ENCODE results near the gene PCP2.

PCP2 gene

DNA sequence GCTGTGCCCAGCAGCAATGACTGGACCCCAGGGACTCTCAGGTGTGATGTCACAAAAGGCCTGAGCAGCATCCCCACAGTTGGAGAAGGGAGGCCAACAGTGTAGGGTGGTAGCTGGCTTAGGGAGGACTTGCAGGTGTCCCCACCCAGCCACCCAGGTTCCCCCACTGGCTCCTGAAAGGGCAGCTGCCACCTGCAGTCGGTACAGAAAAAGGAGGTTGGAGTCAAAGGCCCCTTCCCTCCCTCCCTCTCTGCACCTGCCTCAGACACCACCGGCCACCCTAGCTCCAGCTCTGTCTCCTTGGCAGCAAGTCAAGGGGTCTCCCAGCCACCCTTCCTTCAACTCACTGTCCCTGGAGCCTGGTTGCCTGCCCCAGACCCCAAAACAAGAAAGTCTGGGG is at the start of gene PCP2:
Gene PCP2, minus strand, starts transcription at position 22 of the 400 bp plus-strand sequence. CDS start 262 bp downstream, outside the sequence.
- no peak for DNase-seq

DNA sequence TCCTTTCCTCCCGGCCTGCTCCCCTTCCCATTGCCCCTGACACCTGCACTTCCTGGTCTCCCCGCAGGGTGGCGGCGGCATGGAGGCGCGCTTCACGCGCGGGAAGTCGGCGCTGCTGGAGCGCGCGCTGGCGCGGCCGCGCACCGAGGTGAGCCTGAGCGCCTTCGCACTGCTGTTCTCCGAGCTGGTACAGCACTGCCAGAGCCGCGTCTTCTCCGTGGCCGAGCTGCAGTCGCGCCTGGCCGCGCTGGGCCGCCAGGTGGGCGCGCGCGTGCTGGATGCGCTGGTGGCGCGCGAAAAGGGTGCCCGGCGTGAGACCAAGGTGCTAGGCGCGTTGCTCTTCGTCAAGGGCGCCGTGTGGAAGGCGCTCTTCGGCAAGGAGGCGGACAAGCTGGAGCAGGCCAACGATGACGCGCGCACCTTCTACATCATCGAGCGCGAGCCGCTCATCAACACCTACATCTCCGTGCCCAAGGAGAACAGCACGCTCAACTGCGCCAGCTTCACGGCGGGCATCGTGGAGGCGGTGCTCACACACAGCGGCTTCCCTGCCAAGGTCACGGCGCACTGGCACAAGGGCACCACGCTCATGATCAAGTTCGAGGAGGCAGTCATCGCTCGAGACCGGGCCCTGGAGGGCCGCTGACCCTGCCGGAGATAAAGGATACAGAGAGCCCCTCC is 48.8 kb upstream of the PCP2 start:
- DNase-seq: no peak

DNA sequence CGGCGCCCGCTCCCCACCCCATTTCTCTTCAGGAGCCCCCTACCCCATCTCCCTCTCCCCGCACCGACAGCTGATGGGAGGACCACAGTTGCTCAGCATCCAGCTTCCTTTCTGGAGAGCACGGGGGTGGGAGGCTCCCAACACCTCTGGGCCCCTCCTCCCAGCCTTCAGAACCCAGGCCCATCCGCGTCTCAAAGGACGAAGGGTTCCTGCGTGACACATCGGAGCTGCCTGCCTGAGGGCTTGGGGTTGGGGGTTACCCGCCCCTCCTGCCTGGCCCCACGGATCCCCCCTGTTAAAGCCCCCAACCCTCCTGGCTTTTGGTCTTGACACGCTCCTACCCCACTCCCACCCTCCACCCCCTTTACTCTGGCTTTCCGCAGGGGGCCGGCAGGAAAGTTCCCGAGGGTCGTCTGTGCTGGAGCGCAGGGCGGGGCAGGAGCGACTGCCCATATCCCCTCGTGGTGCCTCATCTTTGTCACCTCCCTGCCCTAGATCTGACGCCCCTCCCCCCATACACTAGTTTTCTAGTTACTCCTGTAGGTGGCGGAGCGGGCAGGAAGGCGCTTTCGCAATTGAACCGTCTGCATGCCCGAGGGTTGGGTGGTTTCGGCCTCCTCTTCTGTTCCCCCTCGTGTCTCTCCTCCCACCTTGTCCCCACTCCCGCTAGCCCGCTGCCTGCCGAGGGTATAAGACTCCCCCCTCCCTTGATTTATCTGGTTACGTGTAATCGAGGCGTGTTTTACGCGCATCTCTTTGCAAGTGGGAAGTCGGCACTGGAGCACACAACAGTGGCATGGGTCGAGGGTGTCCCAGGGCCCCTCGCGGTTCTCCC is 48.0 kb upstream of the PCP2 start:
- peak; percentile 5 for DNase-seq

DNA sequence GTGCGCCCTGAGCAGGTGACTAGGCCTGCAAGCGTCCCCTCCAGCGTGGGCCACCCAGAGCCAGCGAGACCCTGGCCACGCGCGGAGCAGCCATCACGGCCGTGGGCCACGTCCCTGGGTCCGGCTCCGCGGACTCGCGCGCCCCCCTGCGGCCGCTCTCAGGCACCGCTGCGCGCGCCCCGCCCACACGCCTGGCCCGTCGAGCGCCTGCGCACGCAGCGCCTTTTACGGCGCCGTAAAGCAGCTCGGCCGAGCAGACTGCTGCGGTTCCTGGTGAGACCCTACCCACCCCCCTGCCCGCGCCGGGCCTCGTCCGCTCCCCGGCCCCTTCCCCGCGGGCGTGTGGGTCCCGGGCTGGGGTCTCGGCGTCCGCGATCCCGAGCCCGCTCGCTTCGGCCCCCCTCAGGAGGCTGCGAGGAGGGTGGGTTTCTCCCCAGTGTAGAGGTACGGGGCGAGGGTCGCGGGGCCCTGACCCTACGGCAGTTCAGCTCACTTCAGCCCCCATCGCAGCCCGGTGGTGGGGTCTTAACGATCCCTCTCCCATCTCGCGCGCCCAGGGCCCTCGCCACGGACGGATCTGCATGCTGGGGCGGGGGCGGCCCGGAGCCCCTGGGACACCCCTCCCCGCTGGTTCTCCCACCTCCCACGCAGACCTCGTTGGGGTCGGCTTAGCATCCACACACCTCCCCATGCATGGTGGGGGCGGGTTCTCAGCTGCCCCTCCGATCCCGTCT is 47.3 kb upstream of the PCP2 start, which contains the start of gene TRAPPC5:
Gene TRAPPC5, plus strand, starts transcription at position 228 of the 734 bp plus-strand sequence. CDS start 1,421 bp downstream, outside the sequence.
- DNase-seq: peak; percentile 23

DNA sequence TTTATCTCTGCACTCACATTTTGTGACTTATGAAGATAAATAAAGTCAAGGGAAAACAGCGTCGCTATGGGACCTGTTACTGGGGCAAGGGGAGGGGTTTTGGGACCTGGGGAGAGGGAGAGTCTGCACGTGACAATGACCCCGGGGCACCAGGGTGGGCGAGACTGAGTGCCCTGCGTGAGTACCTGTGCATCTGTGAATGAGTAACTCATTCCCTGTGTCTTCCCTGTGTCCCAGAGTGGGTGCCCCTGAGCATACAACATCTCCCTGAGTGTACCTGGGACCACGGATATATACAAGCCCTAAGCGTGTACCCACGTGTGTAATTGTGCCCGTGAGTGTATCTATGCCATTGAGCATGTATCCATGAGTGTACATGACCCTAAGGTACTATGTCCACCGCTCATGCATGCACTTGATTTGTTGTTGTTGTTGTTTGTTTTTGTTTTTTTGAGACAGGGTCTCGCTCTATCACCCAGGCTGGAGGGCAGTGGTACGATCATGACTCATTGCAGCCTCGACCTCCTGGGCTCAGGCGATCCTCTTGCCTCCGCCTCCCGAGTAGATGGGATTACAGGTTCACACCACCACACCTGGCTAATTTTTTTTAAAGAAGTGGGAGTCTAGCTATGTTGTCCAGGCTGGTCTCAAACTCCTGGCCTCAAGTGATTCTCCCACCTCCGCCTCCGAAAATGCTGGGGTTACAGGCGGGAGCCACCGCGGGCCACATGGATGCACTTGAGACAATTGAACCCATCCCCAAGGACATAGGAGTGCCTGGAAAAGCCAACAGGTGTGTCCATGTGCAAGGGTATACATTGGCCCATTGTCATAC is 46.5 kb upstream of the PCP2 start:
- DNase-seq: no peak

DNA sequence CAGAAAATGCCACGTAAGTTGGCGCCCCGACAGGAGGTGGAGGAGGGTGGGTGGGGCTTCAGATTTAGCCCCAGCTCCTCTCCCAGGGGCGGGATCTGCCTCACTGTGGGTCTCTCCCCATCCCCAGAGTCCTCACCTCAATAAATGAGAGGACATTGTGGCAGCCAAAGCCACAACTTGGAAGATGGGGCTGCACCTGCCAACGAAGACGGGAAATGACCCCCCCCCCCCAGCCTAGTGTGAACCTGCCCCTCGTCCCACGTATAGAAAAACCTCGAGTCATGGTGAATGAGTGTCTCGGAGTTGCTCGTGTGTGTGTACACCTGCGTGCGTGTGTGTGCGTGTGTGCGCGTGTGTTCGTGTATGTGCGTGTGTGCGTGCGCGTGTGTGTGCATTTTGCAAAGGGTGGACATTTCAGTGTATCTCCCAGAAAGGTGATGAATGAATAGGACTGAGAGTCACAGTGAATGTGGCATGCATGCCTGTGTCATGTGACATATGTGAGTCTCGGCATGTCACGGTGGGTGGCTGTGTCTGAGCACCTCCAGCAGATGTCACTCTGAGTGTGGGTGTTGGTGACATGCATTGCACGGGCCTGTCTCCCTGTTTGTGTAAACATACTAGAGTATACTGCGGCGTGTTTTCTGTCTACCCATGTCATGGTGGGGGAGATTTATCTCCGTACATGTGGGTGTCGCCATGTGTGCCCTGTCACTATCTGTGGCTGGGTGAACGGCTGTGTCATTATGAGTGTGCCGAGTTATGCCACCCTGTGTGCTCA is 45.6 kb upstream of the PCP2 start:
- DNase-seq: no peak

DNA sequence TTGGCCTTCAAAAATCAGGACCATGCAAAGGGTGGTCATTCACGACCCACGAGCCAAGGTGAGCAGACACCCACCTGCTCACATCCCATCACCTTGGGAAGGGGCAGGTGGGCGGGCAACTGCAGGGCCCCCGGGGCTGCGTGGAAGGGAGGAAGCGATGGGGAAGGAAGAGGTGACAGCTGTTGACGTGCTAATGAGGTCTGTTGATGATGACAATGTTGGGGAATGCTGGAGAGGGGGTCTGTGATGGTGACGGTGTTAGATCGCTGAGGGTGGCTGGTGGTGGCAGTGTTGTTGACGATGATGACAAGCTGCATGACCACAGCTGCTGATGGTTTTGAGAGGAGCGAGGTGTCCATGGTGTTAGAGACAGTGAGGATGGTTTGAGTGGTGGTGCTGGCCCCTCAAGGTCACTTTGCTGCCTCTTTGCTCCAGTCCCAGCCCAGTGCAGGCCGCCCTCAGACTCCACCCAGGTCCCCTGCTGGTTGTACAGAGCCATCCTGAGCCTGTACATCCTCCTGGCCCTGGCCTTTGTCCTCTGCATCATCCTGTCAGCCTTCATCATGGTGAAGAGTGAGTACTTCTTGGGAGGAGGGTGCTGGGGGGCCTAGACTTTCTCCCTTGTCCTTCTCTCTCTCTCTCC is 44.3 kb upstream of the PCP2 start:
- no peak for DNase-seq

DNA sequence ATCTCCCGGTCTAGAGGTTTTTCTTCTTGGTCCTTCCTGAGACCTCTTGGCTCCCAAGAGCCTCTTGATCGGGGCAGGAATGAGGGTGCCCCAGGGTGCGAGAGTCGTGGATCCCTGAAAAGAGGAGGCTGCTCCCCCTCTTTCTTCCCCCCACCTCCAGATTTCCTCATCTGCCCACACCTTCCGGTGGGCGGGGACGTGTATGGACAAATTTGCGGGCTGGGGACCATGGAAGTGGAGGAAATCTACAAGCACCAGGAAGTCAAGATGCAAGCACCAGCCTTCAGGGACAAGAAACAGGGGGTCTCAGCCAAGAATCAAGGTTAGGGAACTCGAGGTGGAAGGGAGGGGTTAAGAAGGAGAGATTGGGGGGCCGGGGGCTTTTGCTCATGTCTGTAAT is 43.3 kb upstream of the PCP2 start, which contains the start of gene MCEMP1:
Gene MCEMP1, plus strand, starts transcription at position 237 of the 400 bp plus-strand sequence. Its CDS starts 31 bp downstream, at position 268.
- DNase-seq: no peak

DNA sequence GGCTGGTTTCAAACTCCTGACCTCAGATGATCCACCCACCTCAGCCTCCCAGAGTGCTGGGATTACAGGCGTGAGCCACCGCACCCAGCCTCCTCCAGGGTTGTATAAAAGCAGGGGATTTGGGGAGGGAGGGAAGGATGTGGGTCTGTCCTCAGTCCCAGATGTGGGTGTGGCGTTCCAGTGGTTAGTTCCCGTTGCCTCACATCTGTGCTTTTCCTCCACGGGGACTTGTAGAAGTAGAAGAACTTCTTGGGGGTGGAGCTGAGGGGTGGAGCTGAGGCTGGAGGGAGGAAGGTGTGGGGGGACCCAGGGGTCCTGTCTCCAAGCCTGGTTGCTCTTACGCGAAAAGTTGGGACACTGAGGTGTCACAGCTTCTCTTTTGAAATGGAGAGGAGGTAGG is 42.9 kb upstream of the PCP2 start:
- DNase-seq: no peak

DNA sequence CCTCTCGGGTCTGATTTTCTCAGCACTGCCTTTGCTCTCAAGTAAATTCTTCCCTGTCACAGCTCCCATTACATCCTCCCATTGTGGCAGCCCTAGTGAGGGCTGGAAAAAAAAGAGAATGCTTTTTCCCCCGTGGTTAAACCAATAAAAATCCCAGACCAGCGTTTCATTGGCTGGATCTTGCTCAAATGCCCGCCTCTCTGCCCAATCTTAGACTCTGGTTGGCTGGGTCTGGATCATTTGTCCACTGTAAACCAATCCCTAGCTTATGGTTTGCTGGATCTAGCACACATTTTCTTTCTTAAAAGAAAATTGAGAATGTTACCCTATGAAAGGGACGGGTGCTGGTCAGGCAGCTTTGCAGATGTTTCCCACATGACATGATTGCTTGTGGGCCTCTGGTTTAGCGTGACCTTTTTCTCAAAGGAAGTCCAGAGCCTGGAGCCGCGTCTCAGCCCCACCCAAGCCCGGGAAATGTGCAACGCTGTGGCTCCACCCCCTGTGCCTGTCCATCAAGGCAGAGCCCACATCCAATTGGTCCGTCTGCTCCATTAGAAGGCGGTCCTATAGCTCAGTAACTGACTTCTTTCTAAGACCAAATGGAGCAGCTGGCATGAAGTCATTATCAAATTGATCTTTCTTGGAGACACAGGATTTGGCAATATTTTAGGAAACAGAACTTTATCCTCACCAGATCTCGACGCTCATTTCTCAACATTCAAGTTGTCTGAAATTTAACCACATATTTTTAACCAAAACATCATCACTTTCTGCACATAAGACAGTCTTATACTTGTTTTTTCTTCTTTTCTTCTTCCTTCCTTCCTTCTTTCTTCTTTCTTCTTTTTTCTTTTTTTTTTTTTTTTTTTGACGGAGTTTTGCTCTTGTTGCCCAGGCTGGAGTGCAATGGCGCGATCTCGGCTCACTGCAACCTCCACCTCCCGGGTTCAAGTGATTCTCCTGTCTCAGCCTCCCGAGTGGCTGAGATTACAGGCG is 40.8 kb upstream of the PCP2 start:
- peak; percentile 10 for DNase-seq

DNA sequence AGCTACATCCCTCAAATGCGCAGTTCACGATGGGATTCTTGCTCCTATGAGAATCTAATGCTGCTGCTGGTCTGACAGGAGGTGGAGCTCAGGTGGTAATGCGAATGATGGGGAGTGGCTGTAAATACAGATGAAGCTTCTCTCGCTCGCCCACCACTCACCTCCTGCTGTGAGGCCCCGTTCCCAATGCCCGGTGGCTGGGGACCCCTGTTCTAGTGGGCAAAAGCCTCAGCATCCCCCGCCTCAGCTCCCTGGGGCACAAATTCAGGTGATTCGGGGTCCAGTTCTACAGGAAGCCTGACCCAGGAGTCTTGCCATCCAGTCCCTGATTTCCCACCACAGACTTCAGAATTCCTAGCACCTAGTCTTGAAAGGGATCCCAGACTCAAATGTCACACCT is 39.0 kb upstream of the PCP2 start:
- no peak for DNase-seq

DNA sequence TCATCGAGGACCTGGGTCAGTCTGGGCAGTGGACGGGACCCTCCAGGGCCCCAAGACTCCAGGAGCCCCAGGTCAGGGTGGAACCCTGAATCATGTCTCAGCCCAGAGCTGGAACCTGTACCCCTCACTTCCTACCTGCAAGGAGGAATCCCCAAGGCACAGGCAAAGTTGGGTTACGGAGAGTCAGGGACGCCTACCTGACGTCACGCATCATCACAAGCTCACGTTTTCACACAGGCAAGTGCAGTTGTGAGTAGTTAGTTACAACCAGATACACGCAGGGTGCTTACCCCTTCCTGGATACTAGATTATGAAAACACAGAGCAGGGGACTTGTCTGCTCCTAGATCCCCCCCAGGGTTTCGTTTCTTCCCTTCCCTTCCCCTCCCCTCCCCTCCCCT is 37.3 kb upstream of the PCP2 start:
- no peak for DNase-seq

DNA sequence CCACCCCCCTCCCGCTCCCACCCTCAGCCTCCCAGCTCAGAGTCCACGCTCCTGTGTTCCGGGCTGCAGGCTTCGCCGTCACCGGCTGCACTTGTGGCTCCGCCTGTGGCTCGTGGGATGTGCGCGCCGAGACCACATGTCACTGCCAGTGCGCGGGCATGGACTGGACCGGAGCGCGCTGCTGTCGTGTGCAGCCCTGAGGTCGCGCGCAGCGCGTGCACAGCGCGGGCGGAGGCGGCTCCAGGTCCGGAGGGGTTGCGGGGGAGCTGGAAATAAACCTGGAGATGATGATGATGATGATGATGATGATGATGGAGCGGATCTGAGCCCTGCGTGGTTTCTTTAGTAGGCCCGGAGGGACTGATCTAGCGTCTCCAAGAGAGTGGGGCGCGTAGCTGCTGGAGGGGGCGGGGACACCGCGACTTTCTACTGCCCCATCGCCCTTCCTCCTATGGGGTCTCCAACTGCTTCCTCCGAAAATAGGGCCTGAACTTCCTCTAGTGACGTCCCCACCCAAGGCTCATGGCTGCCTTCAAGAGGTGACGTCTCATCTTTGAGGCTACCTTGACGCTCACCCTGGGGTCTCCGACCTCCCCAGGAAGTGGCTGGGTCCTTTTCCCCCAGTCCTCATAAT is 36.7 kb upstream of the PCP2 start:
- DNase-seq: no peak

DNA sequence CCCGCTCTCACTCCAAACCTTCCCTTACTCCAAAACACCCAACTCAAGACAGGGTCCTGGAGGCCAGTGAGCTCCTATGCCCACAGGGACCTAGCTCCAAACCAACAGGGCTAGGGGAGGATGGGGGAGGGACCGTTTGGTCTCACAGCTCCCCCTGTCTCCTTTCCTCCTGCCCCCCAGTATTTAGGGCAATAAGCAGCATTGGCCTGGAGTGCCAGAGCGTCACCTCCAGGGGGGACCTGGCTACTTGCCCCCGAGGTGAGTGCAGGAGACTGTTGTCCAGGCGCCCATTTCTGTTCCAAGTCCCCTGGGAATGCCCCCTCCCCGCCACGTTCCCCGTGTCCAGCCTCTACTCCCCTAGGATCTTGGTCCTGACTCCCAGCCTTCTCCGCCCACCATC is 36.1 kb upstream of the PCP2 start:
- DNase-seq: no peak

DNA sequence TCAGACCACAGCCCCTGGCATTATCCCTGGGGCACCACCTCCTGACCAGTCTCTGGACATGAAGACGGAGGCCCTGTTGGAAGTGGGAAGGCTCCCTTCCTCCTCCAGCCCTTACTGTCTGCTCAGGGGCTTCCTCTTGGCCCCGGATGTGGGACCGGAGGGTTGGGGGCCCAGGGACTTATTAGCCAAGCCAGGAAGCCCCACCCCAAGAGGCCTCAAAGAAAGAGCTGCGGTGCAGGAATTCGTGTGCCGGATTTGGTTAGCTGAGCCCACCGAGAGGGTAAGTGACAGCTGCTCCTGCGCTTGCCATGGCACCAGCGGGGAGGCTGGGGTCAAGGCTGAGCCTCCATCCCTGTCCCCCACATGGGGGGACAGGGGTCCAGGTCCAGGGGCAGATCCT is 35.3 kb upstream of the PCP2 start, which contains the start of gene RETN:
Gene RETN, plus strand, starts transcription at position 208 of the 400 bp plus-strand sequence. CDS start 278 bp downstream, outside the sequence.
- DNase-seq: no peak

DNA sequence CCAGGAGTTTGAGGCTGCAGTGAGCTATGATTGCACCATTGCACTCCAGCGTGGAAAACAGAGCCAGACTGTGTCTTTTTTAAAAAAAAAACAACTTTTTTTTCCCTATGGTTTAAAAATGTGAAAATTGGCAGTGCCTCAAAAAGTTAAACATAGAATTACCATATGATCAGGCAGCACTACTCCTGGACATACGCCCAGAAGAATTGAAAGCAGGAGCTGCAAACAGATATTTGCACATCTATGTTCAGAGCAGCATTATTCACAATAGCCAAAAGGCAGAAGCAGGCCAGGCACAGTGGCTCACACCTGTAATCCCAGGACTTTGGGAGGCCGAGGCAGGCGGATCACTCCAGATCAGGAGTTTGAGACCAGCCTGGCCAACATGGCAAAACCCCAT is 31.6 kb upstream of the PCP2 start:
- DNase-seq: no peak

DNA sequence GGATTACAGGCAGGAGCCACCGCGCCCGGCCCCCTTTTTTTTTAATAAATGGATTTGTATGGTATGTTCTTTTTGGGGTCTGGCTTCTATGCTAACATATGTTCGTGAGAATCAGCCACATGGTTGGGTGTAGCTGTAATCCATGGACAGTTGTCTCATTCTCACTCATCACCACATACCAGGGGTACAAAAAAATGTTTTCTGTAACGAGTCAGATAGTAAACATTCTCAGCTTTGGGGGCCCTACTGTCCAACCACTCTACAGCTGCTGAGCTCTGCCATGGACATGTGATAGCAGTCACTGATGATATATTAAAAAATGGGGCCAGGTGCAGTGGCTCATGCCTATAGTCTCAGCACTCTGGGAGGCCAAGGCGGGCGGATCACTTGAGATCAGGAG is 30.2 kb upstream of the PCP2 start:
- DNase-seq: no peak

DNA sequence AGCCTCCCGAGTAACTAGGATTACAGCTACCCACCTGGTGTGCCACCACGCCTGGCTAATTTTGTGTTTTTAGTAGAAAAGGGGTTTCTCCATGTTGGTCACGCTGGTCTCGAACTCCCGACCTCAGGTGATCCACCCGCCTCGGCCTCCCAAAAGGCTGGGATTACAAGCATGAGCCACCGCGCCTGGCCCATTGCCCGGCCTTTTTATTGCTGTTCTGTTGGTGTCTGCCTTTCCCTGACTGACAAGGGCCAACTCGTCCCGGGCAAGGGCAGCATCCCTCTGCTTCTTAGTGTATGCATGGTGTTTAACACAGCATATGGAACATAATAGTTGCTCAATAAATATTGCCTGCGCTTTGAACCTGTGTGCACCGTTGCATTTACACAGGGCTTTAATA is 29.1 kb upstream of the PCP2 start:
- DNase-seq: no peak
